ENCODE data around the gene MAML2.

Gene MAML2

GRCh38 chr11:96132437-96132836 is 210.6 kb downstream of the MAML2 start:
- H3K4me3 ChIP-seq (ENCODE audit: control insufficient read depth, low read depth, low read length) = no peak overlapping the region
- no peak for TF ChIP-seq CTCF (conservative IDR thresholded peaks at IDR 0.05; ENCODE audit: control insufficient read depth, insufficient read depth, low read depth, low read length)
- DNase-seq (ENCODE audit: low read depth) = no peak

DNA sequence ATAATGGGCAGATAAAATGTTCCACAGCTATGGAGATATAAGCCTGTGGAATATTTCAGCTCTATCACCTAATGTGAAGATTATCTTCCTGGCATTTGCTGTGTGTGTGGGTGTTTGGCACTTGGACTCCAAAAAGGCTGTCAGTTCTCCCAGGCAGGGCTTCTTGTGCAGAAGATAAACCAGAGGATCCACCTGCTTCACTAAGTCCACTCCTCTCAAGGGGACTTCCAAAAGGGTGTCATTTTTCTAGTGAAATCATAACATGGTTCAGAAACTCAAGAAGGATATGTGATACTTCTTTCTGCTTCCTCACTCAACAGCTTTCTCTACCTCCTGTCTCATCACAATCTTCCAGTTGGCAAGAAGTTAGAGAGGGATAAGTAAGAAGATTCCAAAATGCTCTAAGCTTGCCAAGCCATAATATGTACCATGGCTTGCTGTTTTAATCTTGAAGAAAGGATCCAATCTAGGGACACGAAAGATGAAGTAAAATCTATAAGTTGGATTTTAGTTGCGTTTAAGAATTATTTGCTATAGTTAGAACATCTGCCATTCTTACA is 212.9 kb downstream of the MAML2 start:
- no peak for DNase-seq (ENCODE audit: low read depth)
- no peak for TF ChIP-seq CTCF (conservative IDR thresholded peaks at IDR 0.05; ENCODE audit: control insufficient read depth, insufficient read depth, low read depth, low read length)
- no peak overlapping the region for H3K4me3 ChIP-seq (ENCODE audit: control insufficient read depth, low read depth, low read length)

GRCh38 chr11:96127596-96127959 is 215.4 kb downstream of the MAML2 start:
- no peak for TF ChIP-seq CTCF (conservative IDR thresholded peaks at IDR 0.05; ENCODE audit: control insufficient read depth, insufficient read depth, low read depth, low read length)

GRCh38 chr11:96126917-96127595 is 215.9 kb downstream of the MAML2 start:
- no peak for DNase-seq (ENCODE audit: low read depth)
- TF ChIP-seq CTCF (conservative IDR thresholded peaks at IDR 0.05; ENCODE audit: control insufficient read depth, insufficient read depth, low read depth, low read length) = no peak

More at GRCh38 chr11:96127596-96127959, 215.4 kb downstream of the MAML2 start:
- no peak for DNase-seq (ENCODE audit: low read depth)
- no peak overlapping the region for H3K4me3 ChIP-seq (ENCODE audit: control insufficient read depth, low read depth, low read length)

GRCh38 chr11:96125400-96125799 is 217.6 kb downstream of the MAML2 start:
- TF ChIP-seq CTCF (conservative IDR thresholded peaks at IDR 0.05; ENCODE audit: control insufficient read depth, insufficient read depth, low read depth, low read length) = no peak
- no peak for DNase-seq (ENCODE audit: low read depth)
- no peak overlapping the region for H3K4me3 ChIP-seq (ENCODE audit: control insufficient read depth, low read depth, low read length)

More at GRCh38 chr11:96126917-96127595, 215.9 kb downstream of the MAML2 start:
- H3K4me3 ChIP-seq (ENCODE audit: control insufficient read depth, low read depth, low read length) = no peak overlapping the region

- no peak for DNase-seq (ENCODE audit: low read depth)
- TF ChIP-seq CTCF (conservative IDR thresholded peaks at IDR 0.05; ENCODE audit: control insufficient read depth, insufficient read depth, low read depth, low read length) = no peak
These were observed 218.8 kb downstream of the MAML2 start for GRCh38 chr11:96124155-96124554.

More at GRCh38 chr11:96124155-96124554, 218.8 kb downstream of the MAML2 start:
- H3K4me3 ChIP-seq (ENCODE audit: control insufficient read depth, low read depth, low read length) = no peak overlapping the region
